Activated CD4-positive, alpha-beta T cell treated with anti-CD3 and anti-CD28 coated beads, Interleukin-2, Interleukin-4, amounts not matched to agents 100 ng/mL and 50 ng/mL, durations not matched to agents 16 hours and 8 hours (primary cell): Measurements from ENCODE around the gene IL31.
"Not testable (repeated sequence)": the region's sequence is repeated elsewhere in the genome, so short reads cannot be mapped to it uniquely, and the experiment has no call there.

Experiments
- DNase-seq: peaks from one replicate; pipeline ENCODE4 v3.0.0-alpha.2; 2020; ENCODE audit warnings: low spot score

The IL31 gene

DNA sequence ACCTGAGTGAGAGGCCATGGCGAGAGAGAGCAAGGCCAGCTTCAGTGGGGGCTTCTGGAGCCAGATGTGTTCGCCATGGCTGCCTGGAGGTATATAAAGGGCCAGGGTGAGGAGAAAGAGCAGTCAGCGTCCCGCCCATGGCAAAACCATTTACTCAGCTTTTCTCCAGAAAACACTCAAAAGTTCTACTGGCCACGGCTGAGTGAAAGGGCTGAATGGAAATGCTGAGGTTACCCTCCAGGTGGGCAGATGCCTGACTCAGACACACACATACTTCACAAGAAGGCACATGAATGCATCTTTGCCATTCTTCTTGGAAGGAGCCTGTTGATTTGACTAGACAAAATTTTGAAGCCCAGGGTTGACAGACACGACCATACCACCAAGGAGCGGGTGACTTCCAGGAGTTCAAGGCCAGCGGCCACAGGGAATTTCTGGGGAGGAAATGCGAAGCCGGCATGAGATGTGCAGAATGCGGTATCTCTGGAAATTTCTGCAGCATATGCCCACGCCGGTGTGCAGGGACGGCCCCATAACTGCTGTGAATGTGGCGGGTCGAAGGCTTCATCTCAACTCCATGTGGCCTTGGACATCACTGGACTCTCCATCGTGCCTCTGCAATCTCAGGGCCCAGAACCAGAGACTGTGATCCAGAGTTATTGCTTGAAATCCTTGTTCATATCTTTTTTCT lies at the start of gene IL31:
TSS of gene IL31 (minus strand) at position 67 of the 691 bp plus-strand sequence. CDS start at position 18, 49 bp downstream.
- DNase-seq: no peak

GRCh38 chr12:122216445-122216844 lies 42.4 kb upstream of the IL31 start:
- no peak for DNase-seq

DNA sequence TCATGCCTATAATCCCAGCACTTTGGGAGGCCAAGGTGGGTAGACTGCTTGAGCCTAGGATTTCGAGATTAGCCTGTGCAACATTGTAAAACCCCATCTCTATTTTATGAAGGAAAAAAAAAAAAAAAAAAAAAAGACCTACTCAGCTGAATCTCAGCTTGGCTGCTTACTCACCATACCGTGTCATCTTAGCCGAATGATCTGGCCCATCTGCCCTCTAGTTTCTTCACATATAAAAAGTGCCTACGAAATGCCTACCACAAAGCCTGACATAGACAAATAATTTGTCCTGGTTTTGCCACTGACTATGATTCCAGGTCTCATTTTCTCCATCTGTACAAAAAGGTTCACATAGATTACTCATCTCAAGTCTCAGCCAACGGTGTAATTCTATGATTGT lies 41.8 kb upstream of the IL31 start:
- DNase-seq: no peak

DNA sequence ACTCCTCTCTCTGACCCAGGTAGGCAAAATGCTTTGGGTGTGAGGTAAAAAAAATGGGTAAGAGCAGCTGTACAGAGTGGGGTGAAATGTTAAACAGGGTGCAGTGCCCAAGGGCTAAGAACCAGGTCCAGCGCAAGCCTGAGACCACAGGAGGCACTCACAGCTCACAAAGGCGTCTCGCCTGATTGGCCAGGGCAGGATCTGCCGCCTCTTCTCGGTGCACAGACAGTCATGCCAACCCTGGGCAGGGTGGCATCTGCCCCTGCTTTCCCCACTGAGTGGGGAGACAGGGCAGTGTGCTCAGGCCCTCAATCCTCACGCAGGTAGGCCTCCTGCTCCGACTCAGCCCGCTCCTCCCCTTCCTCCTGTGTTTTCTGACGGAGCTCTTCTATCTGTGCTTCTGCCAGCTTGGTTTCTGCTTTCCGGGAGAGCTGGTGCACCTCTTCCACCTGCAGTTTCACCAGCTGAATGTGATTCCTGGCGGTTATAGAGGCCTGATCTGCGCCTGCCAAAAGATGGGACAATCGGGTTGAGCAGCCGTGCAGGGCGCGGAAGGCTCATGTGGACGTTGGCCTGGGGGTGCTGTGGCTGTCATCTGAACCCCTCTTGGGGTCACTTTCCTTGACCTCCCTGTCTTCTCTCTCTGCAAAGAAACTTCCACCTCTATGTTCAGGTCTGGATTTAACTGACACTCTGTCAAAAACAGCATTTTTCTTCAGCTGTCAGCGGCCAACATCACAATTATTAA lies 34.2 kb upstream of the IL31 start:
- no peak for DNase-seq

- no peak for DNase-seq
Observed at GRCh38 chr12:122207391-122207790, 33.4 kb upstream of the IL31 start.

- no peak for DNase-seq
Observed at GRCh38 chr12:122206976-122207375, 33.0 kb upstream of the IL31 start.

DNA sequence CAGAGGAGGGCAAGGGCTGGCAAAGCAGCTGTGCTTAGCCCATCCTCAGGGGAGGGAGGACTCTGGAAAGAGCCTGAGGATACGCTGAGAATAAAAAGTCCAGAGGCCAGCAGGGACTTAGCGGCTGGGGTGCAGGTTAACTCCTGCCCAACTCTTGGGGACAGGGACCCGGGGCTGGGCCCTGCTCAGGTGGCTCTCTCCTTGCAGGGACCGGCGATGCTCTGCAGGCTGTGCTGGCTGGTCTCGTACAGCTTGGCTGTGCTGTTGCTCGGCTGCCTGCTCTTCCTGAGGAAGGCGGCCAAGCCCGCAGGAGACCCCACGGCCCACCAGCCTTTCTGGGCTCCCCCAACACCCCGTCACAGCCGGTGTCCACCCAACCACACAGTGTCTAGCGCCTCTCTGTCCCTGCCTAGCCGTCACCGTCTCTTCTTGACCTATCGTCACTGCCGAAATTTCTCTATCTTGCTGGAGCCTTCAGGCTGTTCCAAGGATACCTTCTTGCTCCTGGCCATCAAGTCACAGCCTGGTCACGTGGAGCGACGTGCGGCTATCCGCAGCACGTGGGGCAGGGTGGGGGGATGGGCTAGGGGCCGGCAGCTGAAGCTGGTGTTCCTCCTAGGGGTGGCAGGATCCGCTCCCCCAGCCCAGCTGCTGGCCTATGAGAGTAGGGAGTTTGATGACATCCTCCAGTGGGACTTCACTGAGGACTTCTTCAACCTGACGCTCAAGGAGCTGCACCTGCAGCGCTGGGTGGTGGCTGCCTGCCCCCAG lies 32.3 kb upstream of the IL31 start:
- DNase-seq: no peak

DNA sequence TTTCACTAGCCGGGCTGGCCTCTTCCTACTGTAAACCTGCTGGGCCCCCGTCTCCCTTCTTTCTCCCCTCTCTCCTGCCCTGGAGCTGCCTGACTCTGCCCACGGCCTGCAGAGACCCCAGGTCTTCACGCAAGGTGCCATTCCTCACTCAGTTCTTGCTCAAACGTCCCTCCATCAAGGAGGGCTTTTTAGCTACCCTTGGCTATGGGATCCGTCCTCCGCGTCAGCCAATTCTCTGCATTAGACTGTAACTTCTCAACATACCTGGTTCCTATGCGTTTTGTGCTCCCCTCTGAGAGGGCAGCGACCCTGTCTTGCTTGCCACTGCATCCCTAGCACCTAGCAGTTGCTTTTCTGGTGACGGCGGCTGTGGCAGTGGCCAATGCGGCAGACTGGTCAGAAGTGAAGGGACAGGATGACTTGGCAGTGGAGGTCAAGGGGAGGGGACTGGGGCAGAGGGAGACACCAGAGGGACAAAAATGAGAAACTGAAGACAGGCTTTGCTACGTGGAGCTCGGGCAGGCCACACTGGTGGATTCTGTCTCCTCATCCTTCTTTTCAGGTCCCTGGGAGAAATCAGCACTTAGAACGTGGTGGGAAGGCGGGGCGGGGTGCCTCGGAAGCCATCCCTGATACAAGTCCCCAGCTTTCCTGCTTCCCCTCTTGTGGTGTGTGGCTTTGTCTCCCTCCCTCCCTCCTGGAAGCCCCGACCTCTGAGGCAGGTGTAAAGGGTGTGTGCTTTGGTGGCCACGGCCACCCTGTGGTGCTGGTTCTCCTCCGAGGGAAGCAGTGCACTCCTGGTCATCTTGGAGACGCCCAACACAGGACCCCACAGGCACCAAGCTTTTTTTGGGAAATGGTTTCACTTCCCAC lies 31.3 kb upstream of the IL31 start:
- DNase-seq: no peak

DNA sequence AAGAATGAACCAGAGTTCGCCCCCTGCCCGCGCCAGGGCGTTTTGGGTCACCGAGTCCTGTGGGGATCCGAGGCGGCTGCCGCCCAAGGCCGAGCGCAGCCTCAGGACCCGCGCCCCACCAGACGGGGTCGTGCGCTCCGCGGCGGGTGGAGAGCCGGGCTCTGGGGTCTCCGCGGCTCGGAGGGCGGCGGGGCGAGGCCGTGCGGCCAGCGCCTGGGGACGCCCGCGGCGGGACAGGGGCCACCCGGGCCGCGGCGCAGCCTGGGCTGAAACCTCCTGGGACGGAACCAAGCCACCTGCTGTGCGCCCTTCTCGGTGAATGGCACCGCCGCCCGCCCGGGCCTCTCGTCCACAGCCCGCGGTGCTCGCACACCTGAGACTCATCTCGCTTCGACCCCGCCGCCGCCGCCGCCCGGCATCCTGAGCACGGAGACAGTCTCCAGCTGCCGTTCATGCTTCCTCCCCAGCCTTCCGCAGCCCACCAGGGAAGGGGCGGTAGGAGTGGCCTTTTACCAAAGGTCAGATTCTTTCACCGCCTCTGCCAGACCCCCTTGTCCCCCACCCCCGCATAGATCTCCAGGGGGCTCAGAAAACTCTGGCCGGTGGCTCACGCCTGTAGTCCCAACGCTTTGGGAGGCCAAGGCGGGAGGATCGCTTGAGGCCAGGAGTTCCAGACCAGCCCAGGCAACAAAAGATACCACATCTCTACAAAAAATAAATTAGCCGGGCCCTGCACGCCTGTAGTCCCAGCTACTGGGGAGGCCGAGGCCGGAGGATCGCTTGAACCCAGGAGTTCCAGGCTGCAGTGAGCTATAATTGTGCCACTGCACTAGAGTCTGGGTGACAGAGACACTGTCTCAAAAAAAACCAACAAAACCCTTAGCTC lies 30.4 kb upstream of the IL31 start:
- DNase-seq: no peak

GRCh38 chr12:122203301-122204166 lies 29.5 kb upstream of the IL31 start, which contains the start of gene B3GNT4:
Gene B3GNT4, plus strand, starts transcription at chr12:122203709. Its CDS starts 910 bp downstream, at chr12:122204619.
- peak; percentile 50 for DNase-seq

- not testable (repeated sequence) for DNase-seq
Observed at GRCh38 chr12:122202811-122203210, 28.8 kb upstream of the IL31 start.

GRCh38 chr12:122202017-122202416 lies 28.0 kb upstream of the IL31 start:
- no peak for DNase-seq

DNA sequence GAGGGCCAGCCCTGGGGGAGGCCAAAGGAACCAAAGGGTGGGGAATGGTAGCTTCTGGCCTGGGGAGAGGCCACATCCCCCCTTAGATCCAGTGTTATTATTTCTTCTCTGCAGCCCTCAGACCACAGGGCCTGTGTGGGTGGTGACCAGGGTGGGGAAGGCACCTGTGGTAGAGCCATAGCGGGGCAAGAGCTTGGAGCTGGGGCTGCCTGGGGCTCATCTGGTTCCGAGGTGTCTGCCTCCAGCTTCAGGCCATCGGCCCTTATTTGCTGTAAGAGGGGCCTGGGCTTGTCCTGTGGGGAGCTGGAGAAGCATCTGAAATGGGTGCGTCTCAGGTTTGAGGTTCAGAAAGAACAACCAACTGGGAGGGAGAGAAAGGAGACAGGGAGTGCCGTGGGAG lies 27.4 kb upstream of the IL31 start:
- no peak for DNase-seq

DNA sequence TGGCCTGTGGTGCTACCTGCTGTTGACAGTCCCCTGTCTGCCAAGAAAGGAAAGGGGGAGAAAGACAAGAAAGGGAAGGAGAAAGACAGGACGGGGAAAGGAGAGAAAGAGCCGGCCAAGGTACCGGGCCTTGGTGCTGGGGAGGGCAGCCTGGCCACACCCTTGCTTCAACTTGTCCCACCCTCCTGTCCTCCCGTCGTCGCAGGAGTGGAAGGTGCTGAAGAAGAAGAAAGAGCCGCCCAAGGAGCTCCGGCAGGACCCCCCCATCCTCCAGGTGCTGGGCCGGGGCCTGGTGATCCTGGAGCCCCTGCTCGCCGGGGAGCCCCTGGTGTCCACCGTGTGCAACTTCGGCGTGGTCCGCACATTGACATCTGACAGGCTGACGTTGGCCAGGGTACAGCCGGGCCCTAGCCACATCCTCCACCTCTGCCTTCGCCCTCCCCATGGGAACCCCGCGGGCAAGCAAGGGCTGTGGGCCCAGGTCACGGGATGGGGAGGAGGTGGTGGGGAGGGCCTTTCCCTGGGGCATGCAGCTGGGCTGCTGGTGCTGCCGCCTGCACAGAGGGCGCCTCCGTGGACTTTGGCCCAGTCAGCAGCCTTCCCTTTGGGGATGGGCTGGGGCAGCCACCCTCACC lies 26.6 kb upstream of the IL31 start:
- DNase-seq: no peak

- no peak for DNase-seq
Observed at GRCh38 chr12:122199484-122200355, 25.7 kb upstream of the IL31 start.

- DNase-seq: no peak
Observed at GRCh38 chr12:122197612-122197966, 23.6 kb upstream of the IL31 start.

- DNase-seq: no peak
Observed at GRCh38 chr12:122195405-122195804, 21.4 kb upstream of the IL31 start.

GRCh38 chr12:122194804-122195203 lies 20.8 kb upstream of the IL31 start:
- no peak for DNase-seq
